Activated naive CD4-positive, alpha-beta T cell treated with anti-CD3 and anti-CD28 coated beads for 36 hours (primary cell): Measurements from ENCODE around the gene SUMF1. TPM values are rescaled to one million over a fixed set of nuclear protein-coding genes. Genes with fewer than 3 reads are reported as not detected.
A peak's percentile ranks its signal among the peaks of the same experiment; 100 is the strongest.

Source experiments
- CTCF ChIA-PET: fragments of 350-600 bp; sonication (Branson Sonifier 250); formaldehyde crosslinking; loops from one replicate; lab custom pipeline; 2021; ENCODE audit warnings: antibody characterized with exemption; lab: Charles Lee
- DNase-seq: peaks from one replicate; pipeline ENCODE4 v3.0.0-alpha.2; 2020
- H3K27ac Mint-ChIP-seq: one replicate; pipeline ENCODE4 v1.8.0; 2021; ENCODE audit warnings: mild to moderate bottlenecking, mixed read lengths
- H3K27me3 Mint-ChIP-seq: one replicate; pipeline ENCODE4 v1.8.0; 2021; ENCODE audit warnings: low read depth, mixed read lengths
- H3K36me3 Mint-ChIP-seq: one replicate; pipeline ENCODE4 v1.8.0; 2021; ENCODE audit warnings: low read depth, mixed read lengths
- H3K4me1 Mint-ChIP-seq: one replicate; pipeline ENCODE4 v1.8.0; 2021; ENCODE audit warnings: low read depth, mixed read lengths
- H3K4me3 Mint-ChIP-seq: one replicate; pipeline ENCODE4 v1.8.0; 2021; ENCODE audit warnings: mild to moderate bottlenecking, moderate library complexity, mixed read lengths
- H3K9me3 Mint-ChIP-seq: one replicate; pipeline ENCODE4 v1.8.0; 2021; ENCODE audit warnings: mixed read lengths
- intact Hi-C: fragments of 100-400 bp; cut with micrococcal nuclease; formaldehyde crosslinking; loops from one replicate; pipeline ENCODE4 v1.15.1; 2023
- total RNA-seq, 2 experiments: library from RNA; stranded (reverse); gene quantifications; one replicate each; pipeline ENCODE4 v1.2.3, GENCODE V29; 2021

Gene SUMF1
- 1 to 10 TPM; 3.9 to 5.0 TPM for total RNA-seq

DNA sequence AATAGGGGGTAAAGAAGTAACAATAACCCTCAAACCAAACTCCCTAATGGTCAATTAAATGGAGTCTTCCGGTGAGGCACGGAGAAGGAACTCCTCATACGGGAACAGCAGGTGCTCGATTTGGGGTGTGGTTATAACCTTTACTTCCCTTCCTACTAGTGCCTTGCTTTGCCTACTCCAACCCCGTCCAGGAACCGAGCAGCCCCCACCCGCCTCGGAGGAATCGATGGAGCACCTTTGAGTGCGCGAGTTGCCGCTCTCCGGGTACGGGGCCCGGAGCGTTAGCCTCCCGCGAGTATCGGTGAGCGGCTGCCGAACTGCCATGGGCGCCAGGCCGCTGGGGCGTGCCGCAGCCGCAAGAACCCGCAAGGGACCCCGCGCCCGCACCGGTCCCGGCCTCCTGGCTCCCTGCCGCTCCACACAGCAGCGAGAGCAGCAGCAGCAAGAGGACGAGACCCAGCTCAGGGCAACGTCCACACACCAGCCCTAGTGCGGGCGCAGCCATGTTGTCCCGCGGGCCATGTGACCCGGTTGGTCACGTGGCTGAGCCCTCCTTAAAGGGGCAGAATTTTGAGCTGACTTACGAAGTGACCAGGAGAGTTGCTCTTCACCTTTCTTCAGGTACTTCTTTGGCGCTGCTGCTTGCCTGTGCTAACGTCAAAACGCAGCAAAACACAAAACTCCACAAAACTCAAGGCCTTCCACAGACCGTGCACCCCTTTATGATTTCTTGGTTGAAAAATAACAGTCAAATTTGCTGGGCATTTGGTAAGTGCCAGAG is at the start of gene SUMF1:
Gene SUMF1, minus strand, starts transcription at position 529 of the 781 bp plus-strand sequence. Its CDS starts 24 bp downstream, at position 505.
- H3K9me3 Mint-ChIP-seq = no peaks in the 10 kb centered on the region
- H3K36me3 Mint-ChIP-seq = no peaks in the 10 kb centered on the region
- H3K27ac Mint-ChIP-seq = peak within 1 kb of the TSS; percentile 78
- no peaks in the 10 kb centered on the region for H3K27me3 Mint-ChIP-seq
- DNase-seq = peak; percentile 80
- intact Hi-C loops = loop anchor here (1.0 to 2.0 kb wide), 5 partner anchors 26 to 164 kb away; partner anchors contain the start of genes ITPR1 and SETMAR
- CTCF ChIA-PET = interaction anchor here (1.1 to 1.3 kb wide), 3 partner anchors 27 to 167 kb away, joined by 3 to 5 read pairs (median 4); no protein-coding TSS in a partner anchor
- H3K4me3 Mint-ChIP-seq = peak within 1 kb of the TSS; percentile 82
- peaks cover 18% of the 10 kb centered on the region for H3K4me1 Mint-ChIP-seq

DNA sequence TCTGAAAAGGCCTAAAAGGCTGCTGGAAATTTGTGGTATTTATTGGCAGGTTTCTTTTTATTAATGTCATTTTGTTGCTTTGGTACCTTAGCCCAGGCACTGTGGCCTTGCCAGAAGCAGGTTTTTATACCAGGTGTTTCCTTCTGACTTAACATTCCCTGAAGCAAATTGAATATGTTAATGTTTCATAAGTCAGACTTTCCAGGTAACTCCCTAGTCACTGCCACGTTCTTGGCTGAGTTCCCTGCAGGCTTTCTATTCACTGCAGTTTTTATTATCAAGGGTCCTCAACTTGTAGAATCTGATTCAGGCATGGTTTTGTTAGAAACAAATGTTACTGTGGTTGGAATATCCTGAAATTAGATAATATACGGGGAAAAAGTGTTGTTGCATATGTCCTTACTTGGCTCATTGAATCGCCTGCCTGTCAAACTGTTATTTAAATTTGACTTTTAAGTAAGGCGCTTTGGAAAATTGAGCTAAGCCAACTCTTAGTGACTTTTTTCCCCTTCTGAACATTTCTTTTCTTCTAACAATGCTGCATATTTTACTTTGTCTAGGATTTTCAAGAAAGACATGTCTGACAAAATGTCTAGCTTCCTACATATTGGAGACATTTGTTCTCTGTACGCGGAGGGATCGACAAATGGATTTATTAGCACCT is 49.0 kb upstream of the SUMF1 start:
- peaks cover 41% of the 10 kb centered on the region for H3K4me1 Mint-ChIP-seq
- CTCF ChIA-PET = interaction anchor here (1.0 to 2.7 kb wide), 2 partner anchors 104 to 117 kb away, joined by 3 to 13 read pairs; no protein-coding TSS in a partner anchor
- intact Hi-C loops = loop anchor here (5.0 kb wide), 1 partner anchor 461 kb away; the partner anchor contains the start of gene BHLHE40
- no peak overlapping the region for H3K27ac Mint-ChIP-seq
- DNase-seq = no peak
- no peaks in the 10 kb centered on the region for H3K36me3 Mint-ChIP-seq
- H3K27me3 Mint-ChIP-seq = no peaks in the 10 kb centered on the region
- H3K4me3 Mint-ChIP-seq = no peak overlapping the region
- H3K9me3 Mint-ChIP-seq = no peaks in the 10 kb centered on the region

DNA sequence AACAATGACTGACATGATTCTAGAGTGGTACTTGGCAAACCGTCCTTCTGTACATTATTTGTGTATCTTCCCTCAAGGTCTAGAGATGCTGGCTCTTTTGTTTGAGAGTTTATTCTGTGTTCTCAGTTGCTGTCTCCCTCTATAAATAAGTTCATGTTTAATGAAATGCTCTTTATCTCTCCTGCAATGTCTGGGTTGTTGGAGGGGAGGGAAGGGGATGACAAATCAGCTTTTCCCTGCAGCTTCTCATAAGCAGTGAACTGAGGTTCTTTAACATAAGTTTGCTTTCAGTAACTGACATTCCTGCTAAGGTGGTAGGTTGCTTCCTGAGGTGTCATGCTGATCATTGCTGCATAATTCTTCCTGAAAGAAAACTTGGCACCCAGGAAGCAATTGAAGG is 47.8 kb upstream of the SUMF1 start:
- H3K9me3 Mint-ChIP-seq = no peaks in the 10 kb centered on the region
- CTCF ChIA-PET = interaction anchor here (0.6 to 2.7 kb wide), 3 partner anchors 20 to 118 kb away, joined by 3 to 13 read pairs (median 6); partner anchors contain the start of gene ITPR1
- no peak overlapping the region for H3K27ac Mint-ChIP-seq
- H3K4me3 Mint-ChIP-seq = no peak overlapping the region
- DNase-seq = no peak
- peaks cover 41% of the 10 kb centered on the region for H3K4me1 Mint-ChIP-seq
- H3K36me3 Mint-ChIP-seq = no peaks in the 10 kb centered on the region
- H3K27me3 Mint-ChIP-seq = no peaks in the 10 kb centered on the region
- intact Hi-C loops = loop anchor here (5.0 kb wide), 1 partner anchor 462 kb away; the partner anchor contains the start of gene BHLHE40

DNA sequence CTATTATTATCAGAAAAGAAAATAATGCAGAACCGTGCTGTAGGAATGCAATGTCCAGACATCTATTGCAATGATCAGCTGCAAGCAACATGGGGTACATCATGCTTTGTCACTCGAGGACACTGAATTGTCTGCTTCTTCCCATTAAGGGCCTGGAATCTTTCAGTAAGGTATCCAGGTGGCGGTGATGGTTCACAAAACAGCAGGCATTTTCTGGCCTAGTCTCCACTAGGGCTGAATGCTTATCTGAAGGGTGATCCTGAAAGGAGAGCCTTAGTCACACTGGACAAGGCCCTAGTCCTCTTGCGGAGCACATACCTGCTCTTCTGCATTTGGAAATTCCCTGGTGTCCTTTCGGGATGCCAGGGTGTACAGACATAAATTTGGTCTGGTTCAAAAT is 47.3 kb upstream of the SUMF1 start:
- Mint-ChIP-seq H3K36me3 (peaks cover under 1% of the 10 kb centered on the region), H3K4me3 (no peak overlapping the region), H3K27me3 (no peaks in the 10 kb centered on the region), H3K9me3 (no peaks in the 10 kb centered on the region), H3K27ac (no peak overlapping the region), H3K4me1 (peaks cover 36% of the 10 kb centered on the region)
- CTCF ChIA-PET = interaction anchor here (1.2 to 2.7 kb wide), 2 partner anchors 20 to 118 kb away, joined by 3 to 13 read pairs; no protein-coding TSS in a partner anchor
- DNase-seq = no peak
- intact Hi-C loops = no loop called here

DNA sequence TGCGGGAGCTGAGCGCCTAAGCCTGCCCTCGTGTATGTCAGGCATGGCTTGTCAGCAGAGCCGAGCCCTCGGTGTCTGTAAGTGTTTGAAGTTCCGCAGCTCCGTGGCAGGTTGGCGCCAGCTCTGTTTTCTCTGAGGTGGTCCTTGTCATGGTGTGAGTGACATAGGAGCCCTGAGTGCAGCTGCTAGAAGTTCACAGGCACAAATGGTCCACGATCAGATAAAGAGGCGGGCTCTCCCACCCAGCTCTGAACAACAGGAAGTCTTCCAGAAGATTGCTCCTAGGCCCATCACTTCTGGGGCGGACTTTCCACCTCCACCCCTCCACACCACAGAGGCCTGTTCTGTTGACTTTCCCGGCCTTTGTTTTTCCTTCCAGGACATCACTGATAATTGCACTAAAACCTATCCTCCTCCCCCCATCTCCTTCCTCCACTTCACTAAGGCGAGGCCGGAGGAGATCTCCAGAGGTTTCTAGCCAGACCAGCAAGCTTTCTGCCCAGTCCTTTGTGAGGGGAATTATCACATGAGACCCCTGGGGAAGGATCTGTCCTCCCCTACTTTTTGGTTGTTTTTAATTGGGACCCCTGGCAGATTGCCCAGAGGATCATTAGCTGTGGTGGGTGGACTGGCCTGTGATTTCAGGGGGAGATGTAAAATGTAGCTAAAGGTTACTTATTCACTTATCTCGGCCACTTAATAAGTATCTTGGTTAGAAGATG is 46.0 kb upstream of the SUMF1 start:
- DNase-seq = no peak
- intact Hi-C loops = no loop called here
- no peak overlapping the region for H3K4me3 Mint-ChIP-seq
- CTCF ChIA-PET = interaction anchor here (0.8 to 2.7 kb wide), 2 partner anchors 120 to 162 kb away, joined by 4 to 13 read pairs; no protein-coding TSS in a partner anchor
- peaks cover 4% of the 10 kb centered on the region for H3K36me3 Mint-ChIP-seq
- no peaks in the 10 kb centered on the region for H3K9me3 Mint-ChIP-seq
- no peak overlapping the region for H3K27ac Mint-ChIP-seq
- H3K27me3 Mint-ChIP-seq = no peaks in the 10 kb centered on the region
- H3K4me1 Mint-ChIP-seq = peaks cover 23% of the 10 kb centered on the region

DNA sequence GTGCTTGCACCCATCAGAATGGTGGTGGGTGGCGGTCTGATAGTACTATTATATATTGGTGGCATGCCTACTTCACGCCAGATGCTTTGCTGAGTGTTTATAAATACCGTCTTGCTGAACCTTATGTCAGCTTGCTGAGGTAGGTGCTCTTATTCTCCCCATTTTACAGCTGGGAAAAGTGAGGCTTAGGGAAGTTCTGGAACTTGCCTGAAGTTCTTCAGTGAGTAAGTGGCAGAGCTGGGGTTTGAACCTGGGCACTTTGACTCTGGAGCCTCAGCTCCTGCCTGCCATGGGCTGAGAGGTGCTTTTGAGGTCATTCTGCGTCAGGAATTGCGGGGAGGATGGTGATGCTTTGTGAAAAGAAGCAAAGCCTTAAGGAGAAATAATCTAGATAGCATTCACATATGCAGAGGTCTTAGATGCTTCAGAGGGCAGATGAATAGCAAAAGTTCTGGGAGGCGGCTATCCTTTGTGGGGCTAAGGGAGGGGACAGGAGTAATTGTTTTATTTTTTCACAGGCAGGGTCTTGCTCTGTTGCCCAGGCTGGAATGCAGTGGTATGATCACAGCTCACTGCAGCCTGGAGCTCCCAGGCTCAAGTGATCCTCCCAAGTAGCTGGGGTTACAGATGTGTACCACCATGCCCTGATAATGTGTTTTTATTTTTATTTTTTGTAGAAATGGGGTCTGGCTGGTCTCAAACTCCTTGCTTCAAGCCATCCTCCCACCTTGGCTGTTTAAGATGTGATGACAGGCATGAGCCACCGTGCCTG is 44.6 kb upstream of the SUMF1 start:
- Mint-ChIP-seq H3K9me3 (no peaks in the 10 kb centered on the region), H3K27ac (no peak overlapping the region), H3K27me3 (no peaks in the 10 kb centered on the region), H3K36me3 (peaks cover 5% of the 10 kb centered on the region), H3K4me3 (no peak overlapping the region), H3K4me1 (peaks cover 23% of the 10 kb centered on the region)
- no peak for DNase-seq
- intact Hi-C loops = no loop called here
- CTCF ChIA-PET = no interaction called here

DNA sequence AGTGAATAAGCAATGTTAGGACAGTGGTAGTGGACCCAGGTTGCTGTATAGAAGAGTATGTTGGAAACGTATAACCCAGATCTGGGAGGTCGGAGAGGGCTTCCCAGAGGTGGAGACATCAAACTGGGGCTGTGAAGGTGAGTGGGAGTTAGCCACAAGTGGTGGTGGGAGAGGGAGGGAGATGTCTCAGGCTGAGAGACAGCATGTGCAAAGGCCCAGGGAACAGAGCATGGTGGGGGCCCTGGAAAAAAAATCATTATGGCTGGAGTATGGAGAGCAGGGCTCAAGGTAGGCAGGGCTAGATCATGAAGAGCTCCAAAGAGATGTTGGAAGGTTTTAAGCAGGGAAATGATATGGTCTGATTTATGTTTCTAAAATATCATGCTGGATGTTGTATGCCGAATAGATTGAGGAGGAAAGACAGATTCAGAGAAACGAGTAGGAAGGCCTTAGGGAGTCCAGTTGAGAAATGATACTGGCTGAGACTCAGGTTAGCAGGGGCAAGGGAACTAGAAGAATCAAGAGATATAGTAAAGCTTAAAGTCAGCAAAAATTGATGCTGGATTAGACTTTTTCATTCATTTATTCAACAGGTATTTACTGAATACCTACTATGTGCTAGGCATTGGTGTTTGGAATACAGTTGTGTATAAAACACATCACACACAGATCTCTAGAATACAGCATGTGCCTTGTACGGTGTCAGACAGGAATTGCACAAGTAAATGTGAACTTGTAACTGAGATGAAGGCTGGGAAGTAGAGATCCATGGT is 43.1 kb upstream of the SUMF1 start:
- Mint-ChIP-seq H3K4me3 (no peak overlapping the region), H3K36me3 (peaks cover 5% of the 10 kb centered on the region), H3K9me3 (no peaks in the 10 kb centered on the region), H3K27ac (no peak overlapping the region), H3K27me3 (no peaks in the 10 kb centered on the region), H3K4me1 (peaks cover 29% of the 10 kb centered on the region)
- CTCF ChIA-PET = interaction anchor here (1.4 kb wide), 1 partner anchor 9 kb away, joined by 6 read pairs; no protein-coding TSS in a partner anchor
- DNase-seq = no peak
- intact Hi-C loops = no loop called here

DNA sequence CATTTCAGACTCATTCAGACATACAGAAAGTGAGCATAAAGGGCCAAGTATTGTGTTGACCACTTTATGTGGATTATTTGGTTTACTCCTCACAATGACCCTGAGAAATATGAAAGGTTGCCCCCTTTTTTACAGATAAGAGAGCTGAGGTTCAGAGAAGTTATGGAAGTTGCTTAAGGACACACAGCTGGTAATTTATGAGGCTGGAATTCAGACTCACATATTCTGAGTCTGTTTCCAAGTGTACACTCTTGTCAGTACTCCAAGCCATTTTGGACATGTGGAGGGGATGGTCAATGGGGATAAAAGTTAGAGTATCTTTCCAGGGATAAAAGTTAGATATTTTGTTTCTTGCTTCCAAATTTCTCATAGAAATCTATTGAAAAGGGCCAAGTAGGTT is 42.0 kb upstream of the SUMF1 start:
- Mint-ChIP-seq H3K27ac (no peak overlapping the region), H3K4me1 (peaks cover 38% of the 10 kb centered on the region), H3K36me3 (peaks cover 5% of the 10 kb centered on the region), H3K4me3 (no peak overlapping the region), H3K9me3 (no peaks in the 10 kb centered on the region), H3K27me3 (no peaks in the 10 kb centered on the region)
- CTCF ChIA-PET = no interaction called here
- no peak for DNase-seq
- intact Hi-C loops = no loop called here

DNA sequence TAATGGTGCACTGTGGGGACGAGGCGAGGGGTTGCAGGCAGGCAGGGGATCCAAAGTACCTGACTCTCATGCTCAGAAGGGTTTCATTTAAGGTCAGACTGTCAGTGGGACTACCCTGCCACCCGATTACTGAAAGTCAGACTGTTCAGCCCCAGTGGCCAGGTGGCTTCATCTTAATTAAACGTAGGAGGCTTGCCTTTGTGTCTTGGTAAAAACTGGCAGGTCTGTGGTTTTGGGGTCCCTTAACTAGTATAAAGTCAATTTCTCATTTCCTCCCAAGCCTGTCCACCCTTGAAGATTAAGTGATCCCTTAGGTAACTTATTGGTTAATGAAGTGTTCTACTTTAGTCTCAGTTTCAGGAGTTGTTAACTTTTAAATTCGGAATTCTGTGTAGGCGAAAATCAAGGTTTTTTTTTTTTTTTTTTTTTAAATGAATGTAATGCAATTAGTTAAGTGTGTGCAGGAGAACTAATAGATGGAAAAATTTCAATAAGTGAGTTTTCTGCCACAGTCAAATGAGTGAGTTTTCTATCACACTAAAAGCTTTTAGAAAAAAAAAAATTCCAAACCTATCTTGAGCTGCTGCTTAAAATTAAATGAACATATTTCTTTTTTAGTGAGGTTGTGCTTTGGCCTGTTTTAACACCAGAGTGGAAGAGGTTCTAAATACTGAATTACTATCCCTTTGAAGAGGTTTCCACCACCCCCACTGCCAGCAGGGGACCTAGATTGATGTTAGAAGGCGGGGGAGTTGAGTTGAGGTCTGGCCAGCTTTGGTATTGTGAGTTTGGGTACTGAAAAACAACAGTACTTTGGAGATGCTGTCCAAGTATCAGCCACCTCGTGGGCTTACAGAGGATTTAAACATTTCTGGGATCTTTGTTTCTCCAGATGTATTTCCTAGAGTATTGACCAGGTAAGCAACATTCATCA is 41.2 kb upstream of the SUMF1 start:
- Mint-ChIP-seq H3K4me3 (no peak overlapping the region), H3K9me3 (no peaks in the 10 kb centered on the region), H3K27me3 (no peaks in the 10 kb centered on the region), H3K36me3 (peaks cover 5% of the 10 kb centered on the region), H3K4me1 (peaks cover 44% of the 10 kb centered on the region), H3K27ac (no peak overlapping the region)
- CTCF ChIA-PET = interaction anchor here (0.7 to 0.9 kb wide), 2 partner anchors 59 to 123 kb away, joined by 3 read pairs; no protein-coding TSS in a partner anchor
- DNase-seq = no peak
- intact Hi-C loops = no loop called here

DNA sequence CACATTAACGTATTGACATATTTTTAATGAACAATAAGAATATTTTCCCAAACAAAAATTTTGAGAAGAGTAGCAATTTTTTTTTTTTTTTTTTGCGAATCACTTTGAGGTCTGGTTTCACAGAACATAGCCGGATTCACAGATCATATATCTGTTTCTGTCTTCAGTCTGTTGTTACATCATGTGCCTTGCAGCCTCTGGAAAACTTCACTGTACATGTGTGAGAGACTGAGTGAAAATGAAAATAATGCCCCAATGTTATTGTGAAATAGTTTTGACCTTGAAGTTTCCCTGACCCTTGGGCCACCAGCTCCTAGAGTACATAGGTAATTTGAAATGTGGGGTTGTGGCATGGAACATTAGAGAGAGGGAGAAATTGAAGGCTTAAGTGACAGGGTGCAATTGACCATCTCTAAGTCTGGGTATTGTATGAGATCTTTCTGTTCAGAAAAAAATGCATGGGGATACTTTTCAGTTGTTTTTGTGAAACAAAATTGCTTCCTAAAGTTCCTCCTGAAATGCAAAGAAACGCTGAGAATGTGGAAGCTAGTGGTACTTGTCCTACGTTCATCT is 40.0 kb upstream of the SUMF1 start:
- Mint-ChIP-seq H3K27ac (no peak overlapping the region), H3K4me3 (no peak overlapping the region), H3K9me3 (no peaks in the 10 kb centered on the region), H3K4me1 (peaks cover 46% of the 10 kb centered on the region), H3K36me3 (peaks cover 5% of the 10 kb centered on the region), H3K27me3 (no peaks in the 10 kb centered on the region)
- intact Hi-C loops = no loop called here
- DNase-seq = no peak
- CTCF ChIA-PET = interaction anchor here (0.6 to 0.9 kb wide), 2 partner anchors 85 to 156 kb away, joined by 3 read pairs; no protein-coding TSS in a partner anchor
